Nephron progenitor cell (in vitro differentiated cells): ENCODE data around the gene DNAH11.
"Not testable (repeated sequence)": the region's sequence is repeated elsewhere in the genome, so short reads cannot be mapped to it uniquely, and the experiment has no call there.

Source experiments
- DNase-seq: peaks from one replicate; pipeline ENCODE4 v3.0.0; 2021
- H3K27ac Mint-ChIP-seq: 2 replicates; pipeline ENCODE4 v1.8.0; 2021; ENCODE audit warnings: mild to moderate bottlenecking, moderate library complexity, mixed read lengths
- H3K27me3 Mint-ChIP-seq: 2 replicates; pipeline ENCODE4 v1.8.0; 2021; ENCODE audit warnings: mild to moderate bottlenecking, low read depth, mixed read lengths; ENCODE audit not compliant: poor library complexity
- H3K36me3 Mint-ChIP-seq: 2 replicates; pipeline ENCODE4 v1.8.0; 2021; ENCODE audit warnings: low read depth, mixed read lengths
- H3K4me1 Mint-ChIP-seq: 2 replicates; pipeline ENCODE4 v1.8.0; 2021; ENCODE audit warnings: mixed read lengths
- H3K4me3 Mint-ChIP-seq: 2 replicates; pipeline ENCODE4 v1.8.0; 2021; ENCODE audit warnings: mild to moderate bottlenecking, moderate library complexity, mixed read lengths
- H3K9me3 Mint-ChIP-seq: 2 replicates; pipeline ENCODE4 v1.8.0; 2021; ENCODE audit warnings: mild to moderate bottlenecking, moderate library complexity, mixed read lengths
- TF ChIP-seq, protein P1 (sequence below): fragments of 200-600 bp; sonication (generic); IDR thresholded peaks from 2 replicates; pipeline ENCODE4 v1.5.0; 2021; ENCODE audit warnings: antibody characterized with exemption

Gene DNAH11

GRCh38 chr7:21670496-21670895 is 127.7 kb downstream of the DNAH11 start:
- H3K9me3 Mint-ChIP-seq = no peaks in the 10 kb centered on the region
- H3K4me1 Mint-ChIP-seq = no peaks in the 10 kb centered on the region
- no peak overlapping the region for H3K4me3 Mint-ChIP-seq
- no peaks in the 10 kb centered on the region for H3K36me3 Mint-ChIP-seq
- H3K27me3 Mint-ChIP-seq = no peaks in the 10 kb centered on the region
- TF ChIP-seq, protein P1, sequence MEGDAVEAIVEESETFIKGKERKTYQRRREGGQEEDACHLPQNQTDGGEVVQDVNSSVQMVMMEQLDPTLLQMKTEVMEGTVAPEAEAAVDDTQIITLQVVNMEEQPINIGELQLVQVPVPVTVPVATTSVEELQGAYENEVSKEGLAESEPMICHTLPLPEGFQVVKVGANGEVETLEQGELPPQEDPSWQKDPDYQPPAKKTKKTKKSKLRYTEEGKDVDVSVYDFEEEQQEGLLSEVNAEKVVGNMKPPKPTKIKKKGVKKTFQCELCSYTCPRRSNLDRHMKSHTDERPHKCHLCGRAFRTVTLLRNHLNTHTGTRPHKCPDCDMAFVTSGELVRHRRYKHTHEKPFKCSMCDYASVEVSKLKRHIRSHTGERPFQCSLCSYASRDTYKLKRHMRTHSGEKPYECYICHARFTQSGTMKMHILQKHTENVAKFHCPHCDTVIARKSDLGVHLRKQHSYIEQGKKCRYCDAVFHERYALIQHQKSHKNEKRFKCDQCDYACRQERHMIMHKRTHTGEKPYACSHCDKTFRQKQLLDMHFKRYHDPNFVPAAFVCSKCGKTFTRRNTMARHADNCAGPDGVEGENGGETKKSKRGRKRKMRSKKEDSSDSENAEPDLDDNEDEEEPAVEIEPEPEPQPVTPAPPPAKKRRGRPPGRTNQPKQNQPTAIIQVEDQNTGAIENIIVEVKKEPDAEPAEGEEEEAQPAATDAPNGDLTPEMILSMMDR = no peak
- DNase-seq = no peak
- no peak overlapping the region for H3K27ac Mint-ChIP-seq

- no peaks in the 10 kb centered on the region for H3K4me1 Mint-ChIP-seq
- no peak overlapping the region for H3K4me3 Mint-ChIP-seq
- H3K27me3 Mint-ChIP-seq = no peaks in the 10 kb centered on the region
- H3K9me3 Mint-ChIP-seq = peaks cover 6% of the 10 kb centered on the region
- no peaks in the 10 kb centered on the region for H3K36me3 Mint-ChIP-seq
- no peak overlapping the region for H3K27ac Mint-ChIP-seq
- DNase-seq = no peak
- TF ChIP-seq, protein P1 = no peak
Observed at GRCh38 chr7:21671859-21672258, 129.0 kb downstream of the DNAH11 start.

DNA sequence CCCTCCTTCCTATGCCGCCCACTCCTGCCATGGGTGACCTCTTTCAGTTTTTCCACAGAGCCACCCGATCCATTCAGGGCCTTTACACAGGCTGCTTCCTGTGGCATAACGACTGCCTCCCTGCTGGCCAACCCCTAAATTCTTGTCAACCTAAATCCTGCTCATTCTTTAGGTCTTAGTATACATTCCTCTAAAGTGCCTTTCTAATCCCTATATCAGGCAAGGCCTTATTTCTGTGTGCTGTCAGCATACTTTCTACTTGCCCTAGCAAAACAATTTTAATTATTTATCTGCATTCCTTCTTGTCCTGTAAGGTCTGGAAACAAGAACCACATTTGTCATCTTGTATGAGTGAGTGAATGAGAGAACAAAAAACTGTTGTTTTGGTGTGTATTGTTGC is 132.4 kb downstream of the DNAH11 start:
- no peaks in the 10 kb centered on the region for H3K27me3 Mint-ChIP-seq
- H3K4me1 Mint-ChIP-seq = no peaks in the 10 kb centered on the region
- TF ChIP-seq, protein P1 = no peak
- H3K9me3 Mint-ChIP-seq = peaks cover 24% of the 10 kb centered on the region
- H3K27ac Mint-ChIP-seq = no peak overlapping the region
- no peak overlapping the region for H3K4me3 Mint-ChIP-seq
- DNase-seq = no peak
- no peaks in the 10 kb centered on the region for H3K36me3 Mint-ChIP-seq

DNA sequence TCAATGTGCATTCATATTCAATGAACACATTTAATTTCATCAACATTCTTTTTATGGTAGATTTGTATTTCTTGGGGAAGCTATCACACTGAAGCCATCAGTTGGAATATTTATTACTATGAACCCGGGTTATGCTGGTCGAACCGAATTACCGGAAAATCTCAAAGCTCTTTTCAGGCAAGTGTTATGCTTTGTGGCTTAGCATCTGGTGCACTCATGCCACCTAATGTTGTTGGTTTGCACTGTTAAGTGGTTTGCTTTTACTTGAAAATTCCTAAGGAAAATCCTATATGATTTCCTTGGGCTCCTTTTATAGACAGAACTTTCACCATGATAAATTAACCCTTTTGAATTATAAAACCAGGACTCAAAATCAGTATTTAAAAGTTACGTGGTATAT is 147.9 kb downstream of the DNAH11 start:
- Mint-ChIP-seq H3K27me3 (no peaks in the 10 kb centered on the region), H3K9me3 (peaks cover 8% of the 10 kb centered on the region), H3K4me1 (no peaks in the 10 kb centered on the region), H3K4me3 (no peak overlapping the region), H3K27ac (no peak overlapping the region), H3K36me3 (no peaks in the 10 kb centered on the region)
- TF ChIP-seq, protein P1 = no peak
- DNase-seq = no peak

DNA sequence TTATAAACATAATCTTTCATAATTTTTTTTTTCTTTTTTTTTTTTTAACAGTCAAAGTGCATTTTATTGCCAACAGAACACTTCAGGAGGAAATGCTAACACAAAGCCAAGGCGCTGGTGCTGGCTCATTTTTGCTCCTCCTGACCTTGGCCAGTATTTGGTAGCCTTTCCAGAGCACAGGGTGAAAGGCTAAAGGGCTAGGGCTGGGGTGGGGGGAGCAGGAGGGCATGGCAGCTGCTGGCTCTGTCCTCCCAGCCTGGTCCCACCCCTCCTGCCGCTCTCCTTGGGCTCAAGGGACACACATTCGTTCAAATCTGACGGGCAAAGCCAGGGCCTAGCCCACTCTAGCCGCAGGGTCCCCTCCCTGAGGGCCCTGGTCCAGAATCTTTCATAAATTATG is 148.3 kb downstream of the DNAH11 start:
- H3K36me3 Mint-ChIP-seq, H3K9me3 Mint-ChIP-seq: not testable (repeated sequence)

DNA sequence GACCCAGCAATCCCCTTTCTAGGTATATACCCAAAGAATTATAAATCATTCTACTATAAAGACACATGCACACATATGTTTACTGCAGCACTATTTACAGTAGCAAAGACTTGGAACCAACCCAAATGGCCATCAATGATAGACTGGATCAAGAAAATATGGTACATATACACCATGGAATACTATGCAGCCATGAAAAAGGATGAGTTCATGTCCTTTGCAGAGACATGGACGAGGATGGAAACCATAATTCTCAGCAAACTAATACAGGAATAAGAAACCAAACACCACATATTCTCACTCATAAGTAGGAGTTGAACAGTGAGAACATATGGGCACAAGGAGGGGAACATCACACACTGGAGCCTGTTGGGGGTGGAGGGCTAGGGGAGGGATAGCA is 157.7 kb downstream of the DNAH11 start:
- DNase-seq, H3K4me1 Mint-ChIP-seq, H3K4me3 Mint-ChIP-seq, H3K27me3 Mint-ChIP-seq, H3K9me3 Mint-ChIP-seq, H3K27ac Mint-ChIP-seq, H3K36me3 Mint-ChIP-seq: not testable (repeated sequence)

More for the DNA sequence above, 148.3 kb downstream of the DNAH11 start:
- not testable (repeated sequence) for H3K27ac Mint-ChIP-seq, H3K4me1 Mint-ChIP-seq, DNase-seq, H3K27me3 Mint-ChIP-seq, H3K4me3 Mint-ChIP-seq

GRCh38 chr7:21702303-21702702 is 159.5 kb downstream of the DNAH11 start:
- Mint-ChIP-seq H3K4me1 (no peaks in the 10 kb centered on the region), H3K36me3 (no peaks in the 10 kb centered on the region), H3K27me3 (no peaks in the 10 kb centered on the region), H3K9me3 (no peaks in the 10 kb centered on the region), H3K27ac (peak overlapping the region; percentile 30), H3K4me3 (no peak overlapping the region)
- DNase-seq = no peak
- TF ChIP-seq, protein P1 = no peak
